IPS-18a (cell line): ENCODE results near the gene RAP1GAP2.

Source experiments
- H3K27ac ChIP-seq: one replicate; pipeline ENCODE4 v1.5.1; 2013; ENCODE audit warnings: low read length
- H3K27me3 ChIP-seq: one replicate; pipeline ENCODE4 v1.6.1; 2013; ENCODE audit warnings: mild to moderate bottlenecking, low read length; ENCODE audit not compliant: control insufficient read depth, insufficient read depth
- H3K36me3 ChIP-seq: one replicate; pipeline ENCODE4 v1.6.1; 2013; ENCODE audit warnings: low read depth, low read length; ENCODE audit not compliant: control insufficient read depth
- H3K4me1 ChIP-seq: one replicate; pipeline ENCODE4 v1.6.1; 2013; ENCODE audit warnings: low read depth, low read length; ENCODE audit not compliant: control insufficient read depth
- H3K4me3 ChIP-seq: one replicate; pipeline ENCODE4 v1.5.1; 2013; ENCODE audit warnings: low read length
- H3K9ac ChIP-seq: one replicate; pipeline ENCODE4 v1.6.1; 2013; ENCODE audit warnings: mild to moderate bottlenecking, low read length, moderate library complexity
- H3K9me3 ChIP-seq: one replicate; pipeline ENCODE4 v1.6.1; 2013; ENCODE audit warnings: low read depth, low read length; ENCODE audit not compliant: control insufficient read depth

Gene RAP1GAP2

DNA sequence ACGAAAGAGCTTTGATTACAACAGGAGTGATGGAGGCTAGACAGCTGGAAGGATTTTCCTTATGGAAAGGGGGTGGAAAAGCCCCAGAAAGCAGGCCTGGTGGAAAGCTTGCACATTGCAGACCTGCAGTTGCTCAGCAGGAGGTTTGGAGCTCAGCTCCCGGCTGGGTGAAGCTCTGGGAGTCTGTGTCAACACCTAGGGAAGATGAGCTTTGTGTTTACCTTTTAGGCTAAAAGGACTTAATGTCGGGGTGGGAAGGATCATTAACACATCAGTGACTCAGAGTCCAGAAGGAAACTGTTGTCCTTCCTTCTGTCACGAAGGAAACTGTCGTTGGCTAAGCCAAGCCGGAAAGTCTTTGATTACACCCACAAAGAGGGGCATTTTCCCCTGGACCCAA lies 48.2 kb downstream of the RAP1GAP2 start:
- Histone ChIP-seq H3K4me3 (no peak overlapping the region), H3K9me3 (no peaks in the 10 kb centered on the region), H3K36me3 (no peaks in the 10 kb centered on the region), H3K9ac (no peak overlapping the region), H3K4me1 (peaks cover 2% of the 10 kb centered on the region), H3K27me3 (no peaks in the 10 kb centered on the region), H3K27ac (no peak overlapping the region)

GRCh38 chr17:2847381-2848333 lies 51.4 kb downstream of the RAP1GAP2 start:
- peaks cover 11% of the 10 kb centered on the region for H3K27me3 ChIP-seq
- no peaks in the 10 kb centered on the region for H3K9me3 ChIP-seq
- H3K9ac ChIP-seq, result no peak overlapping the region
- no peak overlapping the region for H3K27ac ChIP-seq
- H3K4me3 ChIP-seq, result no peak overlapping the region
- H3K4me1 ChIP-seq, result peaks cover 3% of the 10 kb centered on the region
- no peaks in the 10 kb centered on the region for H3K36me3 ChIP-seq

DNA sequence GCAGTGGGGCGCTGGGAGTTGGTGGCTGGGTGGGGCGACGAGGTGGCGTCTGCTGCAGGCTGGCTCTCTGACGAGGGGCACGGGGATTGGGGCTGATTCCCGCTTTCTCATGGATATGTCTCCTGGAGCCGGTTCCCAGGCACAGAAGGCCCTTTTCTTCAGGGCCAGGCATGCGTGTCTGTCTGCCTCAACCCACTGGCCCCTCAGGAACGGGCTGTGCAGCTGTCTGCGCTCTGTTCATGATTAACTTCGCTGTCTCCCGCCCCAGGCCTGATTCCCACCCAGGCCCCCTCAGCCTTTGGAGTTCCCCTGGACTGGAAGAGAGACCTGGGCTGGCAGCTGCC lies 53.1 kb downstream of the RAP1GAP2 start:
- Histone ChIP-seq H3K4me1 (peaks cover 3% of the 10 kb centered on the region), H3K27me3 (peaks cover 15% of the 10 kb centered on the region), H3K36me3 (no peaks in the 10 kb centered on the region), H3K4me3 (no peak overlapping the region), H3K9ac (no peak overlapping the region), H3K9me3 (no peaks in the 10 kb centered on the region), H3K27ac (no peak overlapping the region)

DNA sequence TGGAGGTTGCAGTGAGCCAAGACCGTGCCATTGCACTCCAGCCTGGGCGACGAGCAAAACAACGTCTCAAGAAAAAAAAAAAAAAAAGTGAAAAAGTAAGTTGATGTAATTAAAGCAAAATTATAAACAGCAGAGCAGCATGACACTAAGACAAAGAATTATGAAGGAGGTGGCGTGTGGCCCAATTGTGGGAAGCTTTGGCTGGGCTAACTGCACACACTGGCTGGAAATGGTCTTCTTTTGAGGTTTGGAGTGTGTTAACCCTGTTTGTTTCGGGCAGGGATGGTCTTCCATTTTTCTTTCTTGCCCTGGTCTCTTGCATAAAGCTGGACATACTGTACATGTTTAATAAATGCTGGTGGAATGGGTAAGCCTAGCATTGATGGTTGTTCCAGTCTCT lies 54.8 kb downstream of the RAP1GAP2 start:
- H3K4me1 ChIP-seq, result peaks cover 7% of the 10 kb centered on the region

GRCh38 chr17:2851615-2852014 lies 55.4 kb downstream of the RAP1GAP2 start:
- Histone ChIP-seq H3K4me3 (no peak overlapping the region), H3K4me1 (peaks cover 13% of the 10 kb centered on the region), H3K9ac (no peak overlapping the region), H3K27ac (no peak overlapping the region), H3K36me3 (no peaks in the 10 kb centered on the region), H3K27me3 (peaks cover 29% of the 10 kb centered on the region), H3K9me3 (no peaks in the 10 kb centered on the region)

More for the DNA sequence above, 54.8 kb downstream of the RAP1GAP2 start:
- peaks cover 26% of the 10 kb centered on the region for H3K27me3 ChIP-seq
- H3K9me3 ChIP-seq, result no peaks in the 10 kb centered on the region
- no peaks in the 10 kb centered on the region for H3K36me3 ChIP-seq
- H3K4me3 ChIP-seq, result no peak overlapping the region
- H3K27ac ChIP-seq, result no peak overlapping the region
- no peak overlapping the region for H3K9ac ChIP-seq

DNA sequence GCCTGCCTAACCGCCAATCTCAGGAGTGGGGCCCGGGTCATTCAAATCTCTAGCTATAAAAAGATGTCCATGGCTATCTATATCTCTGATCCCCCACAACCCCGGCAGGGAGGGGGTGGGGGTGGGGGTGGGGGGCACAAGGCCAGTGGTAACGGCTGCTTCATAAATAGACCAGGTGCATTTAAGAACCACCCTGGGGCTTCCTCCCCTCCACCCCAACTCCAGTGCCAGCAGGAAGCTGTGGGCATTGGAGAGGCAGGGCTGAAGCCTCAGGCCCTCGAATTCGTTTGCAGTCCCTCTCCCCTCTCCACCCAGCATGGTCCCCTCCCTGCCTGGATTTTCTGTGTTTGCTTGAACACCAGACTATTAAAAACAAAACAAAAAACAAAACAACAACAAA lies 56.0 kb downstream of the RAP1GAP2 start:
- Histone ChIP-seq H3K9ac (no peak overlapping the region), H3K4me3 (peak overlapping the region; percentile 64), H3K9me3 (no peaks in the 10 kb centered on the region), H3K4me1 (peaks cover 19% of the 10 kb centered on the region), H3K27me3 (peaks cover 29% of the 10 kb centered on the region), H3K36me3 (no peaks in the 10 kb centered on the region), H3K27ac (no peak overlapping the region)

GRCh38 chr17:2852729-2853282 lies 56.6 kb downstream of the RAP1GAP2 start:
- Histone ChIP-seq H3K4me1 (peaks cover 20% of the 10 kb centered on the region), H3K9me3 (no peaks in the 10 kb centered on the region), H3K9ac (peak overlapping the region; percentile 42), H3K4me3 (peak overlapping the region; percentile 64), H3K27me3 (peaks cover 29% of the 10 kb centered on the region), H3K27ac (no peak overlapping the region), H3K36me3 (no peaks in the 10 kb centered on the region)

DNA sequence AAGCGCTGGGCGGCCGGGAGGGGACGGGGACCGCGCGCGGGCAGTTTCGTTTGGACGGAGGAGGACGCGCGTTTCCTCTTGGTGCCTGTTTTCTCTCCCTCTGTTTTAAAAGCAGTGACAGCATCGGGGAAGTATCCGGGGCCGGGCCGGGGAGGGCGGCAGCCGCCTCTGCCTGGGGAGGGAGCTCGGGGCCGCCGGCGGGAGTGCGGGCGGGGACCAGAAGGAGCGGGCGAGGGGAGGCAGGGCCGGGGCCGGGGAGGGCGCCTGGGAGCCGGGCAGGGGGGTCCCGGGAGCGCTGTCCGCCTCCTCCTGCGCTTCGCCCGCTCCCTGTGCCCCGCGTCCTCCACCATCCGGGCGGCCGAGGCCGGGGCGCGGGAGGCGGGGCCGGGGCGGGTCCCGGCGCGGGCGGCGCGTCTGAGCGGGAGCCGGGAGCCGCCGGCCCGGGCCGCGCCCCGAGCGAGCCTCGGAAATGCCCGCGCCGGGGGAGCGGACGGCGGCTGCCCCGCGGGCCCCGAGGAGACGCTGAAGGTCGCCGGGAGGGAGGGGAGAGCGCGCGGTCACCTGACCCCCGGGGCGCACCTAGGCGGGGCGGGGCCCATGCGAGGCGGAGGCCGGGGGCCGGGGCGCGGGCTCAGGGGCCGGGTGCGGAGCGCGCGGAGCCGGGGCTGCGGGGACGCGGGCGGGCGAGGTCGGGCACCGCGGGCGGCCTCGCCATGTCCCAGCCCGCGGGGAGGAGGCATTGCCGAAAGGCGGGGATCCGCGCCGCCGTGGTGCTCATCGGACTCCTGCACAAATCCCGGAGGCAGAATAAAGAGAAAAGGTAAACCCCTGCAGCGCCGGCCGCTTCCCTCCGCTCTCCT lies 57.3 kb downstream of the RAP1GAP2 start:
- Histone ChIP-seq H3K4me3 (peak overlapping the region; percentile 67), H3K4me1 (peaks cover 20% of the 10 kb centered on the region), H3K9ac (peak overlapping the region; percentile 42), H3K27ac (no peak overlapping the region), H3K36me3 (no peaks in the 10 kb centered on the region), H3K9me3 (no peaks in the 10 kb centered on the region), H3K27me3 (peaks cover 29% of the 10 kb centered on the region)

DNA sequence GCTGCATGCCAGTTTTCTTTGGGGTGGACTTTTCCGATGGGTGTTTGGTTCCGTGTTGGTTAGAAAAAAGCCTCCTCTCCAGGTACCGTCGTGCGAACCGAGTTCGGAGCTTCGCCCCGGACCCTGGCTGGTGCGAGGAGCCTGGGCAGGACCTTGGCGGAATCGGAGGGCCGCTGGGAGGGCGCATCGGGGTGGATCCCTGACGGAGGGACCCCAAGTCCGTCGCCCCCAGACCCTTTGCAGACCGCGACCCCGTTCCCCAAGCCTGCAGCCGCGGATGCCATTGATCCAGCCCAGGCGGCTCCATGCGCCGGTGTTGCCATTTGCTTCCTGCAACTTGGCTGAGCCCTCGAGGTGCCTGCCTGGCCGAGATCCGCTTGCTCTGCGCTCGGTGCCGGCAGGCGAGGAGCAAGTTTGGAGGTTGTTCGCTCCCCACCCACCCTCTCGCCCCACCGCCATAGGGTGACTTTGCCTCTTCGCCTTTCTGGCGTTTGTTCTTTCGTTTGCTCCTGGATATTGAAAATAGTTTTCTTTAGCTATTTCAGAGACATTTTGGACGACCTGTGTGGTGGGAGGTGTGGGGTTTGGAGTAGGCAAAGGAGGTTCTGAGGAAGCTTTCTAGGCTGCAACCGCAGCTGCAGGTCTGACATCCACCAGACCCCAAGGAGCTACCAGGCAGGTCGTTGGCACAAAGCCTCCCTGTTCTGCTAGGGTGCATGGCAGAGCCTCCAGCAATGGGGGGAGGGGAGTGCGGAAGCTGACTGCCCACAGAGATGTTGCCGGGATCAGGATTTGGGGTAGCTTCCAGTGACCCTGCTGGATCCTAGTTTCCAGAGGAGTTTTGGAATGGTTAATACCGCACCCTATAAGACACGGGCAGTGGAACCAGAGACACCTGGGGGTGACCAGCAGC lies 58.2 kb downstream of the RAP1GAP2 start:
- Histone ChIP-seq H3K4me1 (peaks cover 18% of the 10 kb centered on the region), H3K36me3 (no peaks in the 10 kb centered on the region), H3K4me3 (peak overlapping the region; percentile 67), H3K9ac (peak overlapping the region; percentile 19), H3K27me3 (peaks cover 29% of the 10 kb centered on the region), H3K9me3 (no peaks in the 10 kb centered on the region), H3K27ac (no peak overlapping the region)

DNA sequence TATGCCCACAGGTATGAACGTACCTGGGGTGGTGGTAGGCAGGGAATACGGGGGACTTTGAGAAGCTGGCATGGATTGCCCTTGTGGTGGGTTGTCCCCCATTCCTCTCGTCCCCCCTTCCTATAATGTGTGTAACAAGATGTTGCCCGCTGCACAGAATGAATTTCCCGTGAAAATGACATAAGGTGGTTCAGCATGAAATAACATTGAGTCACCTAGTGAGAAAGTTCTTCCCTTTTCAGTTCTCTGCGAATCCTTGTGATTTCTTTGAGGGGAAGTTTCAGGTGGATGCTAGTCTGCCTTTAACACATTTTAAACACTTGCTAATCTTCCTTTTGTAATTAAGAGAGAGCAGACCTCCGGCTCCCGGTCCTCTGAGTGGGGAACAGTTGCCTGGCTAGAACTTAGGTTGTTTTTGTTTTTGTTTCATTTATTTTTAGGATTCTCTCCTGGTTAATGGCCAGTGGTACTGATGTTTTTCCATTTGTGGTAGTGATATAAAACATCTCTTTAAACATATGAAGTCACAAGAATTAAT lies 58.9 kb downstream of the RAP1GAP2 start:
- H3K9me3 ChIP-seq, result no peaks in the 10 kb centered on the region
- H3K4me3 ChIP-seq, result peak overlapping the region; percentile 67
- no peaks in the 10 kb centered on the region for H3K36me3 ChIP-seq
- peaks cover 16% of the 10 kb centered on the region for H3K4me1 ChIP-seq
- H3K27ac ChIP-seq, result no peak overlapping the region
- H3K9ac ChIP-seq, result peak overlapping the region; percentile 19
- H3K27me3 ChIP-seq, result peaks cover 29% of the 10 kb centered on the region
